HepG2 (cell line): ENCODE data around the gene CNEP1R1. TPM values are rescaled to one million over a fixed set of nuclear protein-coding genes. Genes with fewer than 3 reads are reported as not detected.
A peak's percentile ranks its signal among the peaks of the same experiment; 100 is the strongest.

Experiments
- ETV6 ChIP-seq: sonication (generic); formaldehyde crosslinking; conservative IDR thresholded peaks from 2 replicates; pipeline ENCODE4 v1.4.0; 2020; ENCODE audit warnings: missing genetic modification reagents
- FOXO4 ChIP-seq: sonication (generic); formaldehyde crosslinking; conservative IDR thresholded peaks from 2 replicates; pipeline ENCODE4 v1.8.1; 2023; ENCODE audit warnings: missing genetic modification reagents
- GTF3A ChIP-seq: sonication (generic); formaldehyde crosslinking; conservative IDR thresholded peaks from 2 replicates; pipeline ENCODE4 v1.4.0; 2020; ENCODE audit warnings: mild to moderate bottlenecking, missing genetic modification reagents
- HDAC2 ChIP-seq: sonication (generic); formaldehyde crosslinking; IDR thresholded peaks from 2 replicates; pipeline ENCODE4 v1.4.0; 2020; ENCODE audit warnings: missing genetic modification reagents
- MED8 ChIP-seq: sonication (generic); formaldehyde crosslinking; IDR thresholded peaks from 2 replicates; pipeline ENCODE4 v1.8.1; 2023; ENCODE audit warnings: mild to moderate bottlenecking, missing genetic modification reagents; ENCODE audit not compliant: insufficient replicate concordance
- NCOA2 ChIP-seq: sonication (generic); formaldehyde crosslinking; IDR thresholded peaks from 2 replicates; pipeline ENCODE4 v1.8.0; 2022; ENCODE audit warnings: inconsistent platforms
- NR3C1 ChIP-seq: sonication (generic); formaldehyde crosslinking; IDR thresholded peaks from 2 replicates; pipeline ENCODE4 v1.4.0; 2020; ENCODE audit warnings: missing genetic modification reagents
- PLRG1 ChIP-seq: fragments of 450-650 bp; conservative IDR thresholded peaks from 2 replicates; pipeline ENCODE4 v1.6.1; 2016
- POLR2G ChIP-seq: fragments of 200-400 bp; formaldehyde crosslinking; IDR thresholded peaks from 2 replicates; pipeline ENCODE4 v1.6.1; 2018; ENCODE audit warnings: mild to moderate bottlenecking, low read depth, low read length, moderate library complexity
- PPARG ChIP-seq: conservative IDR thresholded peaks from 2 replicates; pipeline ENCODE4 v1.6.1; 2016; ENCODE audit warnings: missing biosample characterization, missing genetic modification reagents
- REPIN1 ChIP-seq: sonication (generic); formaldehyde crosslinking; IDR thresholded peaks from 2 replicates; pipeline ENCODE4 v1.8.0; 2022; ENCODE audit warnings: missing genetic modification reagents, low read depth, mild to moderate bottlenecking, borderline replicate concordance
- XBP1 ChIP-seq: sonication (generic); formaldehyde crosslinking; IDR thresholded peaks from 2 replicates; pipeline ENCODE4 v1.5.0; 2020; ENCODE audit warnings: missing genetic modification reagents
- ZNF20 ChIP-seq: sonication (generic); formaldehyde crosslinking; IDR thresholded peaks from 2 replicates; pipeline ENCODE4 v1.4.0; 2020; ENCODE audit warnings: mild to moderate bottlenecking, moderate library complexity, missing genetic modification reagents
- ZNF839 ChIP-seq: sonication (generic); formaldehyde crosslinking; IDR thresholded peaks from 2 replicates; pipeline ENCODE4 v1.4.0; 2020; ENCODE audit warnings: missing genetic modification reagents, mild to moderate bottlenecking, borderline replicate concordance
- polyA plus RNA-seq, 8 experiments: library from polyadenylated mRNA; depleted of rRNA in 3 of 8; stranded (reverse) in 7 of 8; unstranded in 1 of 8; fragments of >200 nt; fragmentation: Illumina TruSeq in 4 of 8; extraction: Trizol in 4 of 8; gene quantifications; 2 replicates each; pipeline versions ENCODE4 v1.2.1 to v1.2.3, GENCODE V29; 2011 to 2016; ENCODE audit warnings: low read depth in 4 of 8, missing spikeins in 1 of 8, mixed read lengths in 1 of 8; ENCODE audit not compliant: insufficient read depth in 1 of 8
- total RNA-seq, 5 experiments: library from RNA; depleted of rRNA; stranded (reverse); fragments of >200 nt; fragmentation: Illumina TruSeq; extraction: Trizol; gene quantifications; 2 replicates each; pipeline ENCODE4 v1.2.3, GENCODE V29; 2016; ENCODE audit warnings: low read depth in 1 of 5
- TF ChIP-seq, protein P1 (sequence below): sonication (generic); formaldehyde crosslinking; IDR thresholded peaks from 2 replicates; pipeline ENCODE4 v1.4.0; 2020; ENCODE audit warnings: missing genetic modification reagents
- TF ChIP-seq, protein P2 (sequence below): sonication (generic); formaldehyde crosslinking; IDR thresholded peaks from 2 replicates; pipeline ENCODE4 v1.4.0; 2020; ENCODE audit warnings: missing genetic modification reagents
- TF ChIP-seq, protein P3 (sequence below): sonication (generic); formaldehyde crosslinking; IDR thresholded peaks from 2 replicates; pipeline ENCODE4 v1.5.0; 2020; ENCODE audit warnings: mild to moderate bottlenecking, missing genetic modification reagents

CNEP1R1 gene
- total and polyA plus RNA-seq, 2 of the 13 experiments (the other 11 are each of a cell fraction or from before 2014, with no cell fraction given): 23.6 to 26.8 TPM

DNA sequence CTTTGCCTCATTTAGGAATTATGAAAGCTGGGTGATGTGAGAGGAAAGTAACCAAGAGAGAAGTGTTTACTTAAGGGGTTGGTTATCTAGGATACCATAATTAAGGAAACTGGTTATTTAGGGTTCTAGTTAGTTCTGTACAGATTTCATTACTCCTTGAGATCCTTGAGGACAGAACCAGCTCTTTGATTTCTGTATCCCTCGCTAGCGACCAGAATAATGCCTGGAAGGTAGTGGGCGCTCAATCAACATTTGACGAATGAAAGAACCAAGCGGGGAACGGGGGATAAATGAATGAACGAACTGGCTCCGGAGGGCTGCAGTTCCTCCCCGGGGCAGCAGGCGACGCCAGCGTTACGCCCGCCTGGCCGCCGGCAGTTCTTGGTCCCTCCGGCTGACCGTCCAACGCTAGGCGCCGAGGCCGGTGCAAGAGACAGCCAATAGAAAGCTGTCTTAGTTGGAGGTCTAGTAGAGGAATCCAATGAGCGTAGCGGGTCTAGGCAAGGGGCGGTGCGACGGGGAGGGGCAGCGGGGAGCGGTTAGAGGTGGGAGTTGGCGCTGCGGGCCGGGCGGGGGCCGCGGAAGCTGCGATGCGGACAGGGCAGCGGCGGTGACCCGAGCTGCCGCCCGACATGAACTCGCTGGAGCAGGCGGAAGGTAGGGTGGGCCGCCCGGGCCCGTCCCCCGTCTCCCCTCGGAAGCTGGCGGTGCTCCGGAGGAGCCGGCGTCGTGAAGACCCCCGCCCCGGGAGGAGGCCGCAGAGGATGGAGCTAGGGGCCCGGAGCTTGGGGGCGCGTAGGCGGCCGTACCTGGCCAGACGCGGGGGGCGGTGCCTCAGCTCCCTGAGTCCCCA is at the start of gene CNEP1R1 (continued):
- TF ChIP-seq, protein P1, sequence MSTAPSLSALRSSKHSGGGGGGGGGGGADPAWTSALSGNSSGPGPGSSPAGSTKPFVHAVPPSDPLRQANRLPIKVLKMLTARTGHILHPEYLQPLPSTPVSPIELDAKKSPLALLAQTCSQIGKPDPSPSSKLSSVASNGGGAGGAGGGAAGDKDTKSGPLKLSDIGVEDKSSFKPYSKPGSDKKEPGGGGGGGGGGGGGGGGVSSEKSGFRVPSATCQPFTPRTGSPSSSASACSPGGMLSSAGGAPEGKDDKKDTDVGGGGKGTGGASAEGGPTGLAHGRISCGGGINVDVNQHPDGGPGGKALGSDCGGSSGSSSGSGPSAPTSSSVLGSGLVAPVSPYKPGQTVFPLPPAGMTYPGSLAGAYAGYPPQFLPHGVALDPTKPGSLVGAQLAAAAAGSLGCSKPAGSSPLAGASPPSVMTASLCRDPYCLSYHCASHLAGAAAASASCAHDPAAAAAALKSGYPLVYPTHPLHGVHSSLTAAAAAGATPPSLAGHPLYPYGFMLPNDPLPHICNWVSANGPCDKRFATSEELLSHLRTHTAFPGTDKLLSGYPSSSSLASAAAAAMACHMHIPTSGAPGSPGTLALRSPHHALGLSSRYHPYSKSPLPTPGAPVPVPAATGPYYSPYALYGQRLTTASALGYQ (CRISPR knock-in tag): peak; percentile 62
- TF ChIP-seq REPIN1 (CRISPR knock-in tag): peak; percentile 80; the same call in 1 of the 2 replicates
- TF ChIP-seq NR3C1 (CRISPR knock-in tag): no peak
- peak; percentile 79 for TF ChIP-seq MED8 (CRISPR knock-in tag)
- no peak for TF ChIP-seq XBP1
- TF ChIP-seq ETV6: 0 out of 2 replicates have a peak, but pooled peaks have one; percentile 47
- TF ChIP-seq NCOA2: peak; percentile 50
- peak; percentile 89 for TF ChIP-seq POLR2G
- no peak for TF ChIP-seq PLRG1
- TF ChIP-seq HDAC2 (CRISPR knock-in tag): peak; percentile 82
- TF ChIP-seq, protein P2, sequence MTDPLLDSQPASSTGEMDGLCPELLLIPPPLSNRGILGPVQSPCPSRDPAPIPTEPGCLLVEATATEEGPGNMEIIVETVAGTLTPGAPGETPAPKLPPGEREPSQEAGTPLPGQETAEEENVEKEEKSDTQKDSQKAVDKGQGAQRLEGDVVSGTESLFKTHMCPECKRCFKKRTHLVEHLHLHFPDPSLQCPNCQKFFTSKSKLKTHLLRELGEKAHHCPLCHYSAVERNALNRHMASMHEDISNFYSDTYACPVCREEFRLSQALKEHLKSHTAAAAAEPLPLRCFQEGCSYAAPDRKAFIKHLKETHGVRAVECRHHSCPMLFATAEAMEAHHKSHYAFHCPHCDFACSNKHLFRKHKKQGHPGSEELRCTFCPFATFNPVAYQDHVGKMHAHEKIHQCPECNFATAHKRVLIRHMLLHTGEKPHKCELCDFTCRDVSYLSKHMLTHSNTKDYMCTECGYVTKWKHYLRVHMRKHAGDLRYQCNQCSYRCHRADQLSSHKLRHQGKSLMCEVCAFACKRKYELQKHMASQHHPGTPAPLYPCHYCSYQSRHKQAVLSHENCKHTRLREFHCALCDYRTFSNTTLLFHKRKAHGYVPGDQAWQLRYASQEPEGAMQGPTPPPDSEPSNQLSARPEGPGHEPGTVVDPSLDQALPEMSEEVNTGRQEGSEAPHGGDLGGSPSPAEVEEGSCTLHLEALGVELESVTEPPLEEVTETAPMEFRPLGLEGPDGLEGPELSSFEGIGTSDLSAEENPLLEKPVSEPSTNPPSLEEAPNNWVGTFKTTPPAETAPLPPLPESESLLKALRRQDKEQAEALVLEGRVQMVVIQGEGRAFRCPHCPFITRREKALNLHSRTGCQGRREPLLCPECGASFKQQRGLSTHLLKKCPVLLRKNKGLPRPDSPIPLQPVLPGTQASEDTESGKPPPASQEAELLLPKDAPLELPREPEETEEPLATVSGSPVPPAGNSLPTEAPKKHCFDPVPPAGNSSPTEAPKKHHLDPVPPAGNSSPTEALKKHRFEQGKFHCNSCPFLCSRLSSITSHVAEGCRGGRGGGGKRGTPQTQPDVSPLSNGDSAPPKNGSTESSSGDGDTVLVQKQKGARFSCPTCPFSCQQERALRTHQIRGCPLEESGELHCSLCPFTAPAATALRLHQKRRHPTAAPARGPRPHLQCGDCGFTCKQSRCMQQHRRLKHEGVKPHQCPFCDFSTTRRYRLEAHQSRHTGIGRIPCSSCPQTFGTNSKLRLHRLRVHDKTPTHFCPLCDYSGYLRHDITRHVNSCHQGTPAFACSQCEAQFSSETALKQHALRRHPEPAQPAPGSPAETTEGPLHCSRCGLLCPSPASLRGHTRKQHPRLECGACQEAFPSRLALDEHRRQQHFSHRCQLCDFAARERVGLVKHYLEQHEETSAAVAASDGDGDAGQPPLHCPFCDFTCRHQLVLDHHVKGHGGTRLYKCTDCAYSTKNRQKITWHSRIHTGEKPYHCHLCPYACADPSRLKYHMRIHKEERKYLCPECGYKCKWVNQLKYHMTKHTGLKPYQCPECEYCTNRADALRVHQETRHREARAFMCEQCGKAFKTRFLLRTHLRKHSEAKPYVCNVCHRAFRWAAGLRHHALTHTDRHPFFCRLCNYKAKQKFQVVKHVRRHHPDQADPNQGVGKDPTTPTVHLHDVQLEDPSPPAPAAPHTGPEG (CRISPR knock-in tag): 0 out of 2 replicates have a peak, but pooled peaks have one; percentile 78
- 0 out of 2 replicates have a peak, but pooled peaks have one; percentile 1 for TF ChIP-seq FOXO4 (CRISPR knock-in tag)
- TF ChIP-seq ZNF839 (CRISPR knock-in tag): peak; percentile 75; the same call in 1 of the 2 replicates
- TF ChIP-seq, protein P3, sequence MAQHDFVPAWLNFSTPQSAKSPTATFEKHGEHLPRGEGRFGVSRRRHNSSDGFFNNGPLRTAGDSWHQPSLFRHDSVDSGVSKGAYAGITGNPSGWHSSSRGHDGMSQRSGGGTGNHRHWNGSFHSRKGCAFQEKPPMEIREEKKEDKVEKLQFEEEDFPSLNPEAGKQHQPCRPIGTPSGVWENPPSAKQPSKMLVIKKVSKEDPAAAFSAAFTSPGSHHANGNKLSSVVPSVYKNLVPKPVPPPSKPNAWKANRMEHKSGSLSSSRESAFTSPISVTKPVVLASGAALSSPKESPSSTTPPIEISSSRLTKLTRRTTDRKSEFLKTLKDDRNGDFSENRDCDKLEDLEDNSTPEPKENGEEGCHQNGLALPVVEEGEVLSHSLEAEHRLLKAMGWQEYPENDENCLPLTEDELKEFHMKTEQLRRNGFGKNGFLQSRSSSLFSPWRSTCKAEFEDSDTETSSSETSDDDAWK (CRISPR knock-in tag): no peak
- peak; percentile 89; the same call in 1 of the 2 replicates for TF ChIP-seq ZNF20
- no peak for TF ChIP-seq GTF3A
- TF ChIP-seq PPARG: peak; percentile 54; the same call in 1 of the 2 replicates
